A549 treated with CpdA at 1 μM for 4 hours (cell line): ENCODE measurements around the gene RGS9BP. TPM values are rescaled to one million over a fixed set of nuclear protein-coding genes. Genes with fewer than 3 reads are reported as not detected.

Experiments used
- total RNA-seq: library from RNA; stranded (reverse); fragments of 200-300 nt; extraction: Qiagen RNA extraction; gene quantifications from 5 replicates; pipeline ENCODE4 v1.2.3, GENCODE V29; 2022; ENCODE audit warnings: low read depth

RGS9BP gene
- 0.26 to 0.47 TPM (median 0.30 TPM) in 5 replicates for total RNA-seq

GRCh38 chr19:32675720-32676185 lies at the start of gene RGS9BP:
Gene RGS9BP, plus strand, starts transcription at chr19:32675848. Its CDS starts 416 bp downstream, at chr19:32676264.

GRCh38 chr19:32674931-32675719 lies 523 bp upstream of the RGS9BP start, which contains the start of gene ANKRD27:
Gene ANKRD27, minus strand, starts transcription at chr19:32675180. Its CDS starts 16,165 bp downstream, at chr19:32659015.

GRCh38 chr19:32691291-32691951 lies 15.8 kb downstream of the RGS9BP start, which contains the start of gene NUDT19:
Gene NUDT19, plus strand, starts transcription at chr19:32691821. Its CDS starts 140 bp downstream, at chr19:32691961.

GRCh38 chr19:32719611-32720059 lies 44.0 kb downstream of the RGS9BP start, which contains the start of gene TDRD12:
Gene TDRD12, plus strand, starts transcription at chr19:32719767. Its CDS starts 306 bp downstream, at chr19:32720073.

Other genes starting within 250 kb of the RGS9BP start
- 425 to 472 TPM (median 439 TPM) in 5 replicates for gene PDCD5, start 94.7 kb upstream of the RGS9BP start, total RNA-seq
- gene ANKRD27, start 668 bp upstream of the RGS9BP start, total RNA-seq: 30.4 to 42.9 TPM (median 40.8 TPM) in 5 replicates
- gene NUDT19, start 16.0 kb downstream of the RGS9BP start, total RNA-seq: 34.6 to 39.1 TPM (median 37.7 TPM) in 5 replicates
- gene TDRD12, start 43.9 kb downstream of the RGS9BP start, total RNA-seq: 0.10 to 0.48 TPM (median 0.12 TPM) in 5 replicates
- gene SLC7A9, start 193.9 kb downstream of the RGS9BP start, total RNA-seq: 0.35 to 0.67 TPM (median 0.52 TPM) in 4 of 5 replicates, not detected in the other